Hepatocyte (in vitro differentiated cells): Measurements from ENCODE around the gene TIGD3. TPM values are rescaled to one million over a fixed set of nuclear protein-coding genes. Genes with fewer than 3 reads are reported as not detected.

Experiments used
- DNase-seq: peaks from one replicate; pipeline ENCODE4 v3.0.0-alpha.2; 2016; ENCODE audit warnings: low spot score
- H2AFZ ChIP-seq: fragments of 200-600 bp; sonication (generic); 2 replicates; pipeline ENCODE4 v1.6.0; 2016; ENCODE audit warnings: antibody characterized with exemption, mild to moderate bottlenecking
- H3K27ac ChIP-seq: fragments of 200-600 bp; sonication (generic); 2 replicates; pipeline ENCODE4 v1.5.1; 2016; ENCODE audit warnings: mild to moderate bottlenecking
- H3K27me3 ChIP-seq: fragments of 200-600 bp; sonication (generic); 2 replicates; pipeline ENCODE4 v1.6.1; 2016
- H3K36me3 ChIP-seq: fragments of 200-600 bp; sonication (generic); replicated peaks from 2 replicates; pipeline ENCODE4 v1.5.1; 2016; ENCODE audit warnings: low read depth; ENCODE audit not compliant: insufficient read depth
- H3K4me1 ChIP-seq: fragments of 200-600 bp; sonication (generic); 2 replicates; pipeline ENCODE4 v1.5.1; 2016; ENCODE audit warnings: mild to moderate bottlenecking, moderate library complexity; ENCODE audit not compliant: insufficient read depth
- H3K4me2 ChIP-seq: fragments of 200-600 bp; sonication (generic); 2 replicates; pipeline ENCODE4 v1.6.0; 2016
- H3K4me3 ChIP-seq: fragments of 200-600 bp; sonication (generic); 2 replicates; pipeline ENCODE4 v1.5.1; 2016; ENCODE audit warnings: mild to moderate bottlenecking
- H3K79me2 ChIP-seq: fragments of 200-600 bp; sonication (generic); 2 replicates; pipeline ENCODE4 v1.6.0; 2017; ENCODE audit warnings: mild to moderate bottlenecking
- H3K9me2 ChIP-seq: fragments of 200-600 bp; sonication (generic); replicated peaks from 2 replicates; pipeline ENCODE4 v1.6.0; 2017; ENCODE audit warnings: mild to moderate bottlenecking; ENCODE audit not compliant: insufficient read depth
- H3K9me3 ChIP-seq: fragments of 200-600 bp; sonication (generic); 2 replicates; pipeline ENCODE4 v1.5.1; 2016; ENCODE audit warnings: low read depth, mild to moderate bottlenecking
- H4K20me1 ChIP-seq: fragments of 200-600 bp; sonication (generic); 2 replicates; pipeline ENCODE4 v1.6.0; 2016; ENCODE audit warnings: mild to moderate bottlenecking; ENCODE audit not compliant: insufficient read depth, poor library complexity, severe bottlenecking
- EZH2 ChIP-seq: fragments of 200-600 bp; sonication (generic); IDR thresholded peaks from 2 replicates; pipeline ENCODE4 v1.6.1; 2016; ENCODE audit warnings: antibody characterized with exemption, mild to moderate bottlenecking, borderline replicate concordance
- EZH2phosphoT487 ChIP-seq: fragments of 200-600 bp; sonication (generic); IDR thresholded peaks from one replicate; pipeline ENCODE4 v1.6.1; 2018; ENCODE audit warnings: antibody characterized with exemption, mild to moderate bottlenecking, low read depth, moderate library complexity; ENCODE audit not compliant: unreplicated experiment, severe bottlenecking
- WGBS: methylation state at CpG from one replicate; pipeline ENCODE4 v1.1.6; 2016; ENCODE audit warnings: low lambda C conversion rate; ENCODE audit errors: missing lambda C conversion rate; 5-methylcytosine and 5-hydroxymethylcytosine counted together
- polyA plus RNA-seq: library from polyadenylated mRNA; unstranded; fragments of >200 nt; fragmentation: Nextera tagmentation; extraction: Ambion mirVana; gene quantifications from 2 replicates; pipeline ENCODE4 v1.2.1, GENCODE V29; 2016
- total RNA-seq: library from RNA; depleted of rRNA; stranded (reverse); fragments of >200 nt; gene quantifications from 2 replicates; pipeline ENCODE4 v1.2.3, GENCODE V29; 2014
- TF ChIP-seq, protein P1 (sequence below): fragments of 200-600 bp; sonication (generic); IDR thresholded peaks from 2 replicates; pipeline ENCODE4 v1.5.1; 2016; ENCODE audit warnings: antibody characterized with exemption, mild to moderate bottlenecking; ENCODE audit not compliant: poor library complexity

Gene TIGD3
- total and polyA plus RNA-seq, 2 experiments from 2014 or later, result 1.7 to 2.0 TPM

DNA sequence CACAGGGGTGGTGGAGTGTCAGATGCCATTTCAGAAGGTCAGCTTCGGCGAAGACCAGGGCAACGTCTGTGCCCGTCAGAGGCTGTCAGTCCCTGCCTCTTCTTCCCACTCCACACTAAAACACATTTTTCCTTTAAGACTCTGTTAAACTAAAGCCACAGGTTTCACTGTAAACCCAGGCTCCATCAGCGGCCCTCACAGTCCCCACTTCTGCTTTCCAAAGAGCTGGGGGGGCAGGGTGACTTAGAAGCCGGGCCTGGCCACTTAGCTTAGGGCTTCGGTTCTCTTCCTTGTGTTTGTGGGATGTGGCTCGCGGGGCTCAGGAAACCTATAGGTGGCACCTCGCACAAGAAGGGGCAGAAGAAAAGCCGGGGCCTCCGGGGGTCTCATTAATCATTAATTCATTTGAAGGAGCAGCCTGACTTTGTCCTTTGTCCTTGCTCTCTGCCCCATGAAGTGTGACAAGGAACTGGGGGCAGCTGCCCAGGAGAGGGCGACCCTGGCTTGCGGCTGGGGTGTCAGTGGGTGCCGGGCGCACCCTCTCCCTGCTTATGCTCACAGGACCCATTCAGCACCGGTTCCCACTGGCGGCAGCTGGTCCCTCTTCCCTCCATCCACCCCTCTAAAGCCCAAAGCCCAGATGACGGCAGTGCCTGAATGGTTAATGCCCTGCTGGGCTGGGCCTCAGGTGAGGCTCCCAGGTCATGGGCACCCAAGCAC lies 23.8 kb downstream of the TIGD3 start:
- peak overlapping the region; percentile 5 for H3K27ac ChIP-seq
- H3K9me3 ChIP-seq, result no peaks in the 10 kb centered on the region
- peaks cover 3% of the 10 kb centered on the region for H3K79me2 ChIP-seq
- whole genome bisulfite sequencing, result 73% methylated on average over 19 of the region's 19 CpGs
- H2AFZ ChIP-seq, result no peak overlapping the region
- H3K4me3 ChIP-seq, result no peak overlapping the region
- no peaks in the 10 kb centered on the region for H3K9me2 ChIP-seq
- peak; percentile 45 for DNase-seq
- peak overlapping the region; percentile 7 for H3K4me2 ChIP-seq
- H4K20me1 ChIP-seq, result no peaks in the 10 kb centered on the region
- H3K4me1 ChIP-seq, result peaks cover 43% of the 10 kb centered on the region
- H3K27me3 ChIP-seq, result no peaks in the 10 kb centered on the region
- TF ChIP-seq EZH2 (no peak), EZH2phosphoT487 (no peak)
- TF ChIP-seq, protein P1, sequence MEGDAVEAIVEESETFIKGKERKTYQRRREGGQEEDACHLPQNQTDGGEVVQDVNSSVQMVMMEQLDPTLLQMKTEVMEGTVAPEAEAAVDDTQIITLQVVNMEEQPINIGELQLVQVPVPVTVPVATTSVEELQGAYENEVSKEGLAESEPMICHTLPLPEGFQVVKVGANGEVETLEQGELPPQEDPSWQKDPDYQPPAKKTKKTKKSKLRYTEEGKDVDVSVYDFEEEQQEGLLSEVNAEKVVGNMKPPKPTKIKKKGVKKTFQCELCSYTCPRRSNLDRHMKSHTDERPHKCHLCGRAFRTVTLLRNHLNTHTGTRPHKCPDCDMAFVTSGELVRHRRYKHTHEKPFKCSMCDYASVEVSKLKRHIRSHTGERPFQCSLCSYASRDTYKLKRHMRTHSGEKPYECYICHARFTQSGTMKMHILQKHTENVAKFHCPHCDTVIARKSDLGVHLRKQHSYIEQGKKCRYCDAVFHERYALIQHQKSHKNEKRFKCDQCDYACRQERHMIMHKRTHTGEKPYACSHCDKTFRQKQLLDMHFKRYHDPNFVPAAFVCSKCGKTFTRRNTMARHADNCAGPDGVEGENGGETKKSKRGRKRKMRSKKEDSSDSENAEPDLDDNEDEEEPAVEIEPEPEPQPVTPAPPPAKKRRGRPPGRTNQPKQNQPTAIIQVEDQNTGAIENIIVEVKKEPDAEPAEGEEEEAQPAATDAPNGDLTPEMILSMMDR, result no peak
- H3K36me3 ChIP-seq, result no peaks in the 10 kb centered on the region

DNA sequence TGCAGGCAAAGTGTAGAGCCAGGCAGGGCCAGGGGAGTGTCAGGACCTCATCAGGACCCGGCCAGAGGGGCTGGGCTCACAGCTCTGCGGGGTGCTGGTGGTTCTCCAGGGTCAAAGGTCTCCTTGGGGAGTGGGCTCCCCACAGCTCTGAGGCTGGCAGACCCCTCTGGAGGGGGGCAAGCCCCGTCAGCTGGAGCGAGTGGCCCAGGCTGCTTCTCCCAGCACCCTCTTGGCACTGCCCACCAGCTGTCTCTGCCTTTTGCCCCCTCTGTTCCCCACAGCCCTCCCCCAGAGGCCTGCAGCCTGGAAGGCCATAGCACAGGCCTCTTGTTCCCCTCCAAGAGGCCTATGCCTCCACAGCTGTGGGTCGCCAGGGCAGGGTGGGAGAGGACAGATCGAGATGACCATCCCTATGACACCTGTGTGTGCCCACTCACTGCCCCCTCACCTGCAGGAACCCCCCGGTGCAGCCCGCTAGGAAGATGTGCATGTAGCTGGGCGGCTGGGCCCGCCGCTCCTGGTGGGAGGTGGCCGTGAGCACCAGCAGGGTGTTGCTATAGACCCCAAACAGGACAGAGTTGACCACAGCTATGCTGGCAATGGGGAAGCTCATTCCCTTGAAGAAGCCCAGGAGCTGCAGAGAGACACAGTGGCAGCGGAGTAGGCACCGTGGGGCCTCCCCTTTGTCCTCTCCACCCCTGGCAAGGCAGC lies 24.5 kb downstream of the TIGD3 start:
- no peak overlapping the region for H2AFZ ChIP-seq
- peak overlapping the region; percentile 5 for H3K27ac ChIP-seq
- H3K9me3 ChIP-seq, result no peaks in the 10 kb centered on the region
- no peaks in the 10 kb centered on the region for H4K20me1 ChIP-seq
- no peak overlapping the region for H3K4me3 ChIP-seq
- no peaks in the 10 kb centered on the region for H3K9me2 ChIP-seq
- no peaks in the 10 kb centered on the region for H3K27me3 ChIP-seq
- H3K4me2 ChIP-seq, result peak overlapping the region; percentile 7
- DNase-seq, result no peak
- H3K79me2 ChIP-seq, result peaks cover 3% of the 10 kb centered on the region
- TF ChIP-seq EZH2 (no peak), EZH2phosphoT487 (no peak)
- TF ChIP-seq, protein P1, result no peak
- no peaks in the 10 kb centered on the region for H3K36me3 ChIP-seq
- WGBS, result 93% methylated on average over 14 of the region's 14 CpGs
- peaks cover 50% of the 10 kb centered on the region for H3K4me1 ChIP-seq

DNA sequence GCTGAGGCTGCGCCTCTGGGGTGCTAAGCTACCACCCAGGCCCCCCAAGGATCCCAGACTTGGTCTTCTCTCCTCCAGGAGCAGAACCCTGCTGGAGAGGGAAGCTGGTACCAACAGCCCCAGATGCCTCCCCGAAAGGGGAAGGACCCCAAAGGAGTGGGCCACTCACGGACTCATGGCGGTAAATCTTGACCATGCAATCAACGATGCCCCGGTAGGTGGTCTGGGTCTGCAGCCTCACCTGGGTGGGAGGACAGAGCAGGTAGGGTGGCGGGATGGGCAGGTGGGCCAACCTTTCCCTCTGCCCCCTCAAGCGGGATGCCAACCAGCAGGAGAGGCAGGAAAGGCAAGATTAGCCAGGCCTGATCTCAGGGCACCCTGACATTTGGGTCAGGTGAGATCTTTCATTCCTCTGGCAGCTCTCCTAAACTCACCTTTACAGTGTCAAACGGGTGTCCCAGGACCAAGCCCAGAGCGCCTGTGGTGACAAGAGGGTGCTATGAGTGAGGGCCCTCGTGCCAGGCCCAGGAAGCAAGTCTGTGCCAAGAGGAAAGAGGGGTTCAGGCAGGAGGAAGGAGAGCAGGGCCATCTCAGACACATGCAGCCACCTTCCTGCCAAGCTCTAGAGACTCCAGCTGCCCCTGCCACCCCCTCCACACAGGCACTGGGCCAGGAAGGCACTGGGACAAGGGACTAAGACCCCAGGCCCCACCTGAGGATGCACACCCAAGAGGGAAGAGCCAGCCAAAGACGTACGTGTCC lies 25.3 kb downstream of the TIGD3 start:
- 95% methylated on average over 13 of the region's 13 CpGs for WGBS
- Histone ChIP-seq H3K79me2 (peaks cover 3% of the 10 kb centered on the region), H4K20me1 (no peaks in the 10 kb centered on the region), H2AFZ (no peak overlapping the region), H3K4me1 (peaks cover 54% of the 10 kb centered on the region), H3K4me2 (peak overlapping the region; percentile 69), H3K4me3 (no peak overlapping the region), H3K27me3 (no peaks in the 10 kb centered on the region), H3K27ac (peak overlapping the region; percentile 99), H3K9me2 (no peaks in the 10 kb centered on the region), H3K36me3 (no peaks in the 10 kb centered on the region), H3K9me3 (no peaks in the 10 kb centered on the region)
- TF ChIP-seq EZH2, result no peak
- TF ChIP-seq EZH2phosphoT487, result no peak
- no peak for DNase-seq
